GM23338 (cell line): ENCODE data around the gene SIN3B. TPM values are rescaled to one million over a fixed set of nuclear protein-coding genes. Genes with fewer than 3 reads are reported as not detected.

Experiments used
- ATAC-seq: fragments of 200-7000 bp; cut with Tn5 transposase; 3 replicates; pipeline ENCODE4 v1.9.1; 2020
- DNase-seq: peaks from one replicate; pipeline ENCODE4 v3.0.0-alpha.2; 2015; ENCODE audit warnings: low spot score
- H2AFZ ChIP-seq: fragments of 200-600 bp; sonication (generic); 2 replicates; pipeline ENCODE4 v1.8.0; 2016; ENCODE audit warnings: antibody characterized with exemption, mild to moderate bottlenecking, moderate library complexity
- H3F3A ChIP-seq: fragments of 200-600 bp; sonication (generic); replicated peaks from 2 replicates; pipeline ENCODE4 v1.8.0; 2017; ENCODE audit warnings: antibody characterized with exemption, mixed run types, low read depth
- H3K27ac ChIP-seq: fragments of 200-600 bp; sonication (generic); 2 replicates; pipeline ENCODE4 v1.6.1; 2016; ENCODE audit warnings: low read depth
- H3K27me3 ChIP-seq: fragments of 200-600 bp; sonication (generic); 2 replicates; pipeline ENCODE4 v1.8.0; 2016; ENCODE audit warnings: mild to moderate bottlenecking, mixed run types, moderate library complexity; ENCODE audit not compliant: insufficient read depth
- H3K36me3 ChIP-seq: fragments of 200-600 bp; sonication (generic); 2 replicates; pipeline ENCODE4 v1.8.0; 2016; ENCODE audit warnings: mild to moderate bottlenecking; ENCODE audit not compliant: insufficient read depth
- H3K4me1 ChIP-seq: fragments of 200-600 bp; sonication (generic); 2 replicates; pipeline ENCODE4 v1.8.0; 2016; ENCODE audit warnings: mild to moderate bottlenecking, moderate library complexity; ENCODE audit not compliant: insufficient read depth
- H3K4me2 ChIP-seq: fragments of 200-600 bp; sonication (generic); 2 replicates; pipeline ENCODE4 v1.7.1; 2017; ENCODE audit warnings: mixed run types
- H3K4me3 ChIP-seq: fragments of 200-600 bp; sonication (generic); 2 replicates; pipeline ENCODE4 v1.6.1; 2016; ENCODE audit warnings: mixed run types
- H3K79me2 ChIP-seq: fragments of 200-600 bp; sonication (generic); replicated peaks from 2 replicates; pipeline ENCODE4 v1.8.0; 2017; ENCODE audit warnings: mild to moderate bottlenecking; ENCODE audit not compliant: insufficient read depth
- H3K9me2 ChIP-seq: fragments of 200-600 bp; sonication (generic); 2 replicates; pipeline ENCODE4 v1.8.0; 2017; ENCODE audit not compliant: insufficient read depth
- H4K20me1 ChIP-seq: fragments of 200-600 bp; sonication (generic); replicated peaks from 2 replicates; pipeline ENCODE4 v1.8.0; 2017; ENCODE audit warnings: mild to moderate bottlenecking; ENCODE audit not compliant: insufficient read depth
- H3K27ac Mint-ChIP-seq: 2 replicates; pipeline ENCODE4 v1.8.0; 2020; ENCODE audit warnings: inconsistent platforms, mild to moderate bottlenecking, moderate library complexity, mixed read lengths
- H3K27me3 Mint-ChIP-seq: 3 replicates; pipeline ENCODE4 v1.8.0; 2022; ENCODE audit warnings: low read depth, mild to moderate bottlenecking, moderate library complexity, mixed read lengths, inconsistent platforms; ENCODE audit not compliant: insufficient read depth, poor library complexity
- H3K36me3 Mint-ChIP-seq: 3 replicates; pipeline ENCODE4 v1.8.0; 2021; ENCODE audit warnings: low read depth, mild to moderate bottlenecking, inconsistent platforms, moderate library complexity, mixed read lengths
- H3K4me1 Mint-ChIP-seq: 3 replicates; pipeline ENCODE4 v1.8.0; 2020; ENCODE audit warnings: mild to moderate bottlenecking, inconsistent platforms, mixed read lengths
- H3K4me3 Mint-ChIP-seq: 3 replicates; pipeline ENCODE4 v1.8.0; 2021; ENCODE audit warnings: moderate library complexity, mild to moderate bottlenecking, inconsistent platforms, mixed read lengths
- H3K9me3 Mint-ChIP-seq: 3 replicates; pipeline ENCODE4 v1.8.0; 2020; ENCODE audit warnings: moderate library complexity, mild to moderate bottlenecking, inconsistent platforms, mixed read lengths
- CREB1 ChIP-seq: fragments of 250-450 bp; sonication (Bioruptor Pico); IDR thresholded peaks from 2 replicates; pipeline ENCODE4 v1.5.0; 2020; ENCODE audit warnings: low read depth, mild to moderate bottlenecking, moderate library complexity
- ETS1 ChIP-seq: IDR thresholded peaks from 2 replicates; pipeline ENCODE4 v1.6.1; 2016; ENCODE audit warnings: antibody characterized with exemption
- EZH2 ChIP-seq: fragments of 200-600 bp; sonication (generic); IDR thresholded peaks from one replicate; pipeline ENCODE4 v1.8.0; 2017; ENCODE audit warnings: antibody characterized with exemption, mild to moderate bottlenecking, low read depth; ENCODE audit not compliant: unreplicated experiment
- EZH2phosphoT487 ChIP-seq: fragments of 200-600 bp; sonication (generic); IDR thresholded peaks from one replicate; pipeline ENCODE4 v1.8.1; 2018; ENCODE audit warnings: antibody characterized with exemption; ENCODE audit not compliant: unreplicated experiment
- JUNB ChIP-seq: IDR thresholded peaks from one replicate; pipeline ENCODE4 v1.6.1; 2016; ENCODE audit warnings: antibody characterized with exemption; ENCODE audit not compliant: unreplicated experiment
- NANOG ChIP-seq: IDR thresholded peaks from 2 replicates; pipeline ENCODE4 v1.6.1; 2016; ENCODE audit warnings: antibody characterized with exemption, borderline replicate concordance
- POLR2AphosphoS5 ChIP-seq: IDR thresholded peaks from 2 replicates; pipeline ENCODE4 v1.6.1; 2016; ENCODE audit warnings: antibody characterized with exemption, low read depth
- STAT1 ChIP-seq: IDR thresholded peaks from one replicate; pipeline ENCODE4 v1.6.1; 2016; ENCODE audit warnings: antibody characterized with exemption; ENCODE audit not compliant: unreplicated experiment
- ZNF114 ChIP-seq: fragments of 250-450 bp; sonication (Bioruptor Pico); IDR thresholded peaks from 2 replicates; pipeline ENCODE4 v1.5.0; 2020; ENCODE audit warnings: mild to moderate bottlenecking, moderate library complexity
- ZNF331 ChIP-seq: fragments of 250-450 bp; sonication (Bioruptor Pico); IDR thresholded peaks from 2 replicates; pipeline ENCODE4 v1.5.0; 2020; ENCODE audit warnings: low read depth, mild to moderate bottlenecking, moderate library complexity
- polyA plus RNA-seq: library from polyadenylated mRNA; unstranded; fragments of >200 nt; fragmentation: Nextera tagmentation; extraction: Ambion mirVana; gene quantifications from 2 replicates; pipeline ENCODE4 v1.2.1, GENCODE V29; 2016
- total RNA-seq: library from RNA; depleted of rRNA; stranded (reverse); fragments of >200 nt; shearing (Covaris generic); gene quantifications from 2 replicates; pipeline ENCODE4 v1.2.3, GENCODE V29; 2014
- TF ChIP-seq, protein P1 (sequence below), 2 experiments: fragments of 200-600 bp in 1 of 2; sonication (generic) in 1 of 2; conservative IDR thresholded peaks; 2 replicates each; pipeline versions ENCODE4 v1.5.1 to v1.6.1; 2016 to 2017; ENCODE audit warnings: antibody characterized with exemption in 2 of 2, low read depth in 2 of 2, mild to moderate bottlenecking in 2 of 2, moderate library complexity in 1 of 2
- TF ChIP-seq, protein P2 (sequence below): fragments of 250-450 bp; sonication (Bioruptor Pico); IDR thresholded peaks from 2 replicates; pipeline ENCODE4 v1.5.0; 2020; ENCODE audit warnings: mild to moderate bottlenecking, moderate library complexity
- TF ChIP-seq, protein P3 (sequence below): IDR thresholded peaks from one replicate; pipeline ENCODE4 v1.6.1; 2018; ENCODE audit warnings: antibody characterized with exemption; ENCODE audit not compliant: unreplicated experiment

SIN3B gene
- total and polyA plus RNA-seq, 2 experiments from 2014 or later = 37.6 to 68.6 TPM

- TF ChIP-seq JUNB (no peak), ZNF114 (no peak), CREB1 (CRISPR knock-in tag) (no peak), POLR2AphosphoS5 (no peak), ZNF331 (CRISPR knock-in tag) (no peak), EZH2phosphoT487 (no peak), ETS1 (no peak; the same call in 1 of the 2 replicates), NANOG (no peak), EZH2 (no peak), STAT1 (no peak)
- TF ChIP-seq, protein P1, sequence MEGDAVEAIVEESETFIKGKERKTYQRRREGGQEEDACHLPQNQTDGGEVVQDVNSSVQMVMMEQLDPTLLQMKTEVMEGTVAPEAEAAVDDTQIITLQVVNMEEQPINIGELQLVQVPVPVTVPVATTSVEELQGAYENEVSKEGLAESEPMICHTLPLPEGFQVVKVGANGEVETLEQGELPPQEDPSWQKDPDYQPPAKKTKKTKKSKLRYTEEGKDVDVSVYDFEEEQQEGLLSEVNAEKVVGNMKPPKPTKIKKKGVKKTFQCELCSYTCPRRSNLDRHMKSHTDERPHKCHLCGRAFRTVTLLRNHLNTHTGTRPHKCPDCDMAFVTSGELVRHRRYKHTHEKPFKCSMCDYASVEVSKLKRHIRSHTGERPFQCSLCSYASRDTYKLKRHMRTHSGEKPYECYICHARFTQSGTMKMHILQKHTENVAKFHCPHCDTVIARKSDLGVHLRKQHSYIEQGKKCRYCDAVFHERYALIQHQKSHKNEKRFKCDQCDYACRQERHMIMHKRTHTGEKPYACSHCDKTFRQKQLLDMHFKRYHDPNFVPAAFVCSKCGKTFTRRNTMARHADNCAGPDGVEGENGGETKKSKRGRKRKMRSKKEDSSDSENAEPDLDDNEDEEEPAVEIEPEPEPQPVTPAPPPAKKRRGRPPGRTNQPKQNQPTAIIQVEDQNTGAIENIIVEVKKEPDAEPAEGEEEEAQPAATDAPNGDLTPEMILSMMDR (conservative IDR thresholded peaks at IDR 0.05; ENCODE audit: low read depth in 2 of 2) = no peak
- TF ChIP-seq, protein P2, sequence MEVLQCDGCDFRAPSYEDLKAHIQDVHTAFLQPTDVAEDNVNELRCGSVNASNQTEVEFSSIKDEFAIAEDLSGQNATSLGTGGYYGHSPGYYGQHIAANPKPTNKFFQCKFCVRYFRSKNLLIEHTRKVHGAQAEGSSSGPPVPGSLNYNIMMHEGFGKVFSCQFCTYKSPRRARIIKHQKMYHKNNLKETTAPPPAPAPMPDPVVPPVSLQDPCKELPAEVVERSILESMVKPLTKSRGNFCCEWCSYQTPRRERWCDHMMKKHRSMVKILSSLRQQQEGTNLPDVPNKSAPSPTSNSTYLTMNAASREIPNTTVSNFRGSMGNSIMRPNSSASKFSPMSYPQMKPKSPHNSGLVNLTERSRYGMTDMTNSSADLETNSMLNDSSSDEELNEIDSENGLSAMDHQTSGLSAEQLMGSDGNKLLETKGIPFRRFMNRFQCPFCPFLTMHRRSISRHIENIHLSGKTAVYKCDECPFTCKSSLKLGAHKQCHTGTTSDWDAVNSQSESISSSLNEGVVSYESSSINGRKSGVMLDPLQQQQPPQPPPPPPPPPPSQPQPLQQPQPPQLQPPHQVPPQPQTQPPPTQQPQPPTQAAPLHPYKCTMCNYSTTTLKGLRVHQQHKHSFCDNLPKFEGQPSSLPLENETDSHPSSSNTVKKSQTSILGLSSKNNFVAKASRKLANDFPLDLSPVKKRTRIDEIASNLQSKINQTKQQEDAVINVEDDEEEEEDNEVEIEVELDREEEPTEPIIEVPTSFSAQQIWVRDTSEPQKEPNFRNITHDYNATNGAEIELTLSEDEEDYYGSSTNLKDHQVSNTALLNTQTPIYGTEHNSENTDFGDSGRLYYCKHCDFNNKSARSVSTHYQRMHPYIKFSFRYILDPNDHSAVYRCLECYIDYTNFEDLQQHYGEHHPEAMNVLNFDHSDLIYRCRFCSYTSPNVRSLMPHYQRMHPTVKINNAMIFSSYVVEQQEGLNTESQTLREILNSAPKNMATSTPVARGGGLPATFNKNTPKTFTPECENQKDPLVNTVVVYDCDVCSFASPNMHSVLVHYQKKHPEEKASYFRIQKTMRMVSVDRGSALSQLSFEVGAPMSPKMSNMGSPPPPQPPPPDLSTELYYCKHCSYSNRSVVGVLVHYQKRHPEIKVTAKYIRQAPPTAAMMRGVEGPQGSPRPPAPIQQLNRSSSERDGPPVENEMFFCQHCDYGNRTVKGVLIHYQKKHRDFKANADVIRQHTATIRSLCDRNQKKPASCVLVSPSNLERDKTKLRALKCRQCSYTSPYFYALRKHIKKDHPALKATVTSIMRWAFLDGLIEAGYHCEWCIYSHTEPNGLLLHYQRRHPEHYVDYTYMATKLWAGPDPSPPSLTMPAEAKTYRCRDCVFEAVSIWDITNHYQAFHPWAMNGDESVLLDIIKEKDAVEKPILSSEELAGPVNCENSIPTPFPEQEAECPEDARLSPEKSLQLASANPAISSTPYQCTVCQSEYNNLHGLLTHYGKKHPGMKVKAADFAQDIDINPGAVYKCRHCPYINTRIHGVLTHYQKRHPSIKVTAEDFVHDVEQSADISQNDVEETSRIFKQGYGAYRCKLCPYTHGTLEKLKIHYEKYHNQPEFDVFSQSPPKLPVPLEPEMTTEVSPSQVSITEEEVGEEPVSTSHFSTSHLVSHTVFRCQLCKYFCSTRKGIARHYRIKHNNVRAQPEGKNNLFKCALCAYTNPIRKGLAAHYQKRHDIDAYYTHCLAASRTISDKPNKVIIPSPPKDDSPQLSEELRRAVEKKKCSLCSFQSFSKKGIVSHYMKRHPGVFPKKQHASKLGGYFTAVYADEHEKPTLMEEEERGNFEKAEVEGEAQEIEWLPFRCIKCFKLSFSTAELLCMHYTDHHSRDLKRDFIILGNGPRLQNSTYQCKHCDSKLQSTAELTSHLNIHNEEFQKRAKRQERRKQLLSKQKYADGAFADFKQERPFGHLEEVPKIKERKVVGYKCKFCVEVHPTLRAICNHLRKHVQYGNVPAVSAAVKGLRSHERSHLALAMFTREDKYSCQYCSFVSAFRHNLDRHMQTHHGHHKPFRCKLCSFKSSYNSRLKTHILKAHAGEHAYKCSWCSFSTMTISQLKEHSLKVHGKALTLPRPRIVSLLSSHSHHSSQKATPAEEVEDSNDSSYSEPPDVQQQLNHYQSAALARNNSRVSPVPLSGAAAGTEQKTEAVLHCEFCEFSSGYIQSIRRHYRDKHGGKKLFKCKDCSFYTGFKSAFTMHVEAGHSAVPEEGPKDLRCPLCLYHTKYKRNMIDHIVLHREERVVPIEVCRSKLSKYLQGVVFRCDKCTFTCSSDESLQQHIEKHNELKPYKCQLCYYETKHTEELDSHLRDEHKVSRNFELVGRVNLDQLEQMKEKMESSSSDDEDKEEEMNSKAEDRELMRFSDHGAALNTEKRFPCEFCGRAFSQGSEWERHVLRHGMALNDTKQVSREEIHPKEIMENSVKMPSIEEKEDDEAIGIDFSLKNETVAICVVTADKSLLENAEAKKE (CRISPR knock-in tag) = no peak
- TF ChIP-seq, protein P3, sequence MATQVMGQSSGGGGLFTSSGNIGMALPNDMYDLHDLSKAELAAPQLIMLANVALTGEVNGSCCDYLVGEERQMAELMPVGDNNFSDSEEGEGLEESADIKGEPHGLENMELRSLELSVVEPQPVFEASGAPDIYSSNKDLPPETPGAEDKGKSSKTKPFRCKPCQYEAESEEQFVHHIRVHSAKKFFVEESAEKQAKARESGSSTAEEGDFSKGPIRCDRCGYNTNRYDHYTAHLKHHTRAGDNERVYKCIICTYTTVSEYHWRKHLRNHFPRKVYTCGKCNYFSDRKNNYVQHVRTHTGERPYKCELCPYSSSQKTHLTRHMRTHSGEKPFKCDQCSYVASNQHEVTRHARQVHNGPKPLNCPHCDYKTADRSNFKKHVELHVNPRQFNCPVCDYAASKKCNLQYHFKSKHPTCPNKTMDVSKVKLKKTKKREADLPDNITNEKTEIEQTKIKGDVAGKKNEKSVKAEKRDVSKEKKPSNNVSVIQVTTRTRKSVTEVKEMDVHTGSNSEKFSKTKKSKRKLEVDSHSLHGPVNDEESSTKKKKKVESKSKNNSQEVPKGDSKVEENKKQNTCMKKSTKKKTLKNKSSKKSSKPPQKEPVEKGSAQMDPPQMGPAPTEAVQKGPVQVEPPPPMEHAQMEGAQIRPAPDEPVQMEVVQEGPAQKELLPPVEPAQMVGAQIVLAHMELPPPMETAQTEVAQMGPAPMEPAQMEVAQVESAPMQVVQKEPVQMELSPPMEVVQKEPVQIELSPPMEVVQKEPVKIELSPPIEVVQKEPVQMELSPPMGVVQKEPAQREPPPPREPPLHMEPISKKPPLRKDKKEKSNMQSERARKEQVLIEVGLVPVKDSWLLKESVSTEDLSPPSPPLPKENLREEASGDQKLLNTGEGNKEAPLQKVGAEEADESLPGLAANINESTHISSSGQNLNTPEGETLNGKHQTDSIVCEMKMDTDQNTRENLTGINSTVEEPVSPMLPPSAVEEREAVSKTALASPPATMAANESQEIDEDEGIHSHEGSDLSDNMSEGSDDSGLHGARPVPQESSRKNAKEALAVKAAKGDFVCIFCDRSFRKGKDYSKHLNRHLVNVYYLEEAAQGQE = no peak
Observed at GRCh38 chr19:16824658-16825311, 4.4 kb upstream of the SIN3B start.

More at GRCh38 chr19:16824658-16825311, 4.4 kb upstream of the SIN3B start:
- Histone ChIP-seq H4K20me1 (no peaks in the 10 kb centered on the region; the same call in 1 of the 2 replicates), H3K4me2 (peak overlapping the region; percentile 72), H3K9me2 (peaks cover 8% of the 10 kb centered on the region; the same call in 1 of the 2 replicates), H3K27me3 (no peaks in the 10 kb centered on the region), H3K27ac (peak overlapping the region; percentile 79), H3K79me2 (peaks cover 3% of the 10 kb centered on the region), H2AFZ (peak overlapping the region; percentile 45; the same call in 1 of the 2 replicates), H3K4me3 (peak overlapping the region; percentile 41), H3K4me1 (peaks cover 27% of the 10 kb centered on the region), H3F3A (0 out of 2 replicates have a peak, but pooled peaks cover 10% of the 10 kb centered on the region), H3K36me3 (no peaks in the 10 kb centered on the region)
- Mint-ChIP-seq H3K36me3 (peaks cover 9% of the 10 kb centered on the region; the same call in 2 of the 3 replicates), H3K4me3 (peak overlapping the region; percentile 68), H3K4me1 (peaks cover 33% of the 10 kb centered on the region), H3K9me3 (peaks cover 6% of the 10 kb centered on the region; the same call in 2 of the 3 replicates), H3K27me3 (peaks cover 25% of the 10 kb centered on the region), H3K27ac (peak overlapping the region; percentile 94)
- ATAC-seq = no peak
- DNase-seq = no peak
